Mesothelial cell of epicardium (in vitro differentiated cells): ENCODE data around the gene WTIP. TPM values are rescaled to one million over a fixed set of nuclear protein-coding genes. Genes with fewer than 3 reads are reported as not detected.
"Not testable (repeated sequence)": the region's sequence is repeated elsewhere in the genome, so short reads cannot be mapped to it uniquely, and the experiment has no call there.

Source experiments
- DNase-seq, 2 experiments: peaks; one replicate each; pipeline ENCODE4 v3.0.0; 2021; ENCODE audit warnings: low spot score in 2 of 2; ENCODE audit not compliant: unreplicated experiment in 2 of 2
- H3K27ac Mint-ChIP-seq: 2 replicates; pipeline ENCODE4 v1.8.0; 2021; ENCODE audit warnings: mixed read lengths
- H3K27me3 Mint-ChIP-seq: 2 replicates; pipeline ENCODE4 v1.8.0; 2021; ENCODE audit warnings: low read depth, mixed read lengths
- H3K36me3 Mint-ChIP-seq: 2 replicates; pipeline ENCODE4 v1.8.0; 2021; ENCODE audit warnings: mixed read lengths
- H3K4me1 Mint-ChIP-seq: 2 replicates; pipeline ENCODE4 v1.8.0; 2021; ENCODE audit warnings: mixed read lengths
- H3K4me3 Mint-ChIP-seq: 2 replicates; pipeline ENCODE4 v1.8.0; 2021; ENCODE audit warnings: mild to moderate bottlenecking, moderate library complexity, mixed read lengths
- H3K9me3 Mint-ChIP-seq: 2 replicates; pipeline ENCODE4 v1.8.0; 2021; ENCODE audit warnings: mixed read lengths
- total RNA-seq: library from RNA; stranded (reverse); gene quantifications from 3 replicates; pipeline ENCODE4 v1.2.1, GENCODE V29; 2021
- TF ChIP-seq, protein P1 (sequence below): fragments of 200-600 bp; sonication (generic); IDR thresholded peaks from one replicate; pipeline ENCODE4 v1.5.0; 2021; ENCODE audit warnings: antibody characterized with exemption; ENCODE audit not compliant: unreplicated experiment

The WTIP gene
- total RNA-seq, 1 donor from 2014 or later, result 42.3 TPM

DNA sequence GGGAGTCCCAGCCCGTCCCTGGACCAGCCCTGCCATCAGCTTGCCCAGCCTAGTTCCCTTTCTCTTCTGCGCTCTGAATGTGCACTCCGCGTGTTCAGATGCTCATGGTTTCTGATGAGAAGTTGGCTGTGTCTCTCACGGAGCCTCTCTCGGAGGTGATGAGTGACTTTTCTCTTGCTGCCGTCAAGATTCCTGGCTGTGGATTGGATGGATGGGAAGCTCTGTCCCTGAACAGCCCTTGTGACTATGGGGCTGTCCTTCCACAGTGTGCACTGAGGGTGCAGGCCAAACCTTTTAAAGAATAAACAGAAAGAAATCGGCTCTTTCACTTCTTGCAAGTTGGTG lies 24.4 kb downstream of the WTIP start:
- Mint-ChIP-seq H3K27ac (no peak overlapping the region), H3K27me3 (peaks cover 3% of the 10 kb centered on the region)

DNA sequence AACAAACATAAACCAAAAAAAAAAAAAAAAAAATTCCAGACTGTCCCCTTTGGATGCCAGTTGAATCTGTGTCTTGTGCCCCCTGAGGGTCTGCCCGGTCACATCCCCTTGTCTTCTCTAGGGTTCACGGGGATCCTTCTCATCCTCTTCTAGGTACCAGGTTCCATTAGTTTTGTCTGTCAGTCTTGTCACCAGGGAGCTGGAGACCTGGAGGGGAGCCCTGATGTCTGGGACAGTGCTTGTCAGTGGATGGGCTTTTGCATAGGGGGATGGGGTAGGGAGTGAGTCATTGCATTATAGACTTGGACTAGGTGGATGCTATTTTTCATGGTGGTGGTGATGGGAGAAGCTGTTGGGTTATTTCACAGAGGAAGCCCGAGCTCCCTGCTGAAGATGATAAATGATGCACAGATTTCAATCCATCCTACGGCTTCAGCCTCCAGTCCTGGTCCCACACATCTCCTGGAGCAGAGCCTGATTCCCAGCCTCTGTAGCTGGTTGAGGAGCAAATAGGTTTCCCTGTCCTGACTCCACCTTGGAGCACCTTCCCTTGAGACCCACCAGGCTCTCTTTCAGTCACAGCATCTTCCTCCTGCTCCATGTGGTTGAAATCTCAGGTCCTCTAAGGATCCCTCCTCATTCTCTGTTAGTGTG lies 26.0 kb downstream of the WTIP start:
- Mint-ChIP-seq H3K4me3 (no peak overlapping the region), H3K36me3 (peaks cover 1% of the 10 kb centered on the region), H3K4me1 (peaks cover 3% of the 10 kb centered on the region), H3K9me3 (peaks cover 9% of the 10 kb centered on the region), H3K27me3 (peaks cover 3% of the 10 kb centered on the region), H3K27ac (no peak overlapping the region)
- DNase-seq, result no peak
- TF ChIP-seq, protein P1, sequence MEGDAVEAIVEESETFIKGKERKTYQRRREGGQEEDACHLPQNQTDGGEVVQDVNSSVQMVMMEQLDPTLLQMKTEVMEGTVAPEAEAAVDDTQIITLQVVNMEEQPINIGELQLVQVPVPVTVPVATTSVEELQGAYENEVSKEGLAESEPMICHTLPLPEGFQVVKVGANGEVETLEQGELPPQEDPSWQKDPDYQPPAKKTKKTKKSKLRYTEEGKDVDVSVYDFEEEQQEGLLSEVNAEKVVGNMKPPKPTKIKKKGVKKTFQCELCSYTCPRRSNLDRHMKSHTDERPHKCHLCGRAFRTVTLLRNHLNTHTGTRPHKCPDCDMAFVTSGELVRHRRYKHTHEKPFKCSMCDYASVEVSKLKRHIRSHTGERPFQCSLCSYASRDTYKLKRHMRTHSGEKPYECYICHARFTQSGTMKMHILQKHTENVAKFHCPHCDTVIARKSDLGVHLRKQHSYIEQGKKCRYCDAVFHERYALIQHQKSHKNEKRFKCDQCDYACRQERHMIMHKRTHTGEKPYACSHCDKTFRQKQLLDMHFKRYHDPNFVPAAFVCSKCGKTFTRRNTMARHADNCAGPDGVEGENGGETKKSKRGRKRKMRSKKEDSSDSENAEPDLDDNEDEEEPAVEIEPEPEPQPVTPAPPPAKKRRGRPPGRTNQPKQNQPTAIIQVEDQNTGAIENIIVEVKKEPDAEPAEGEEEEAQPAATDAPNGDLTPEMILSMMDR, result no peak

More for the DNA sequence above, 24.4 kb downstream of the WTIP start:
- TF ChIP-seq, protein P1, result no peak
- no peak overlapping the region for H3K4me3 Mint-ChIP-seq
- no peak for DNase-seq
- peaks cover 5% of the 10 kb centered on the region for H3K9me3 Mint-ChIP-seq
- peaks cover 1% of the 10 kb centered on the region for H3K36me3 Mint-ChIP-seq
- peaks cover 3% of the 10 kb centered on the region for H3K4me1 Mint-ChIP-seq

DNA sequence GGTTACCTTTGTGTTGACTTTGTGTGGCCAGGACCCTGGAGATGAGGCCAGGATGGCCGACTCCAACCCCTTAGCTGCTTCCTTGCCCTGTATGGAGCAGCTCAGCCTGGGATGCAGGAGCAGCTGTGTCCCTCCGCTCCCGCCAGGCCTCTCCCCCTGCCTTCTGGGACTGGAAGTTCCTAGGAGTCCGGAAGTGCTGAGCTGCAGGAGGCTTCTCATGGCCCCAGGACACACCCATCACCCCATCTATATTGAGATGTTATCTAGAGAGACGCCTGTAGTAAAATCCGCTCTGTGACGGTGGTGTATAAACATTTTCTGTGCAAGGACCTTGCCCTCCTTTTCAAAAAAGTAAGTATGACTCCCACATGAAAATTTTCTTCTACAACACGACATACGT lies 27.0 kb downstream of the WTIP start:
- H3K27ac Mint-ChIP-seq, result no peak overlapping the region
- H3K9me3 Mint-ChIP-seq, result peaks cover 9% of the 10 kb centered on the region
- DNase-seq, result no peak
- no peak overlapping the region for H3K4me3 Mint-ChIP-seq
- H3K36me3 Mint-ChIP-seq, result no peaks in the 10 kb centered on the region
- H3K4me1 Mint-ChIP-seq, result peaks cover 3% of the 10 kb centered on the region
- H3K27me3 Mint-ChIP-seq, result peaks cover 3% of the 10 kb centered on the region
- TF ChIP-seq, protein P1, result no peak

DNA sequence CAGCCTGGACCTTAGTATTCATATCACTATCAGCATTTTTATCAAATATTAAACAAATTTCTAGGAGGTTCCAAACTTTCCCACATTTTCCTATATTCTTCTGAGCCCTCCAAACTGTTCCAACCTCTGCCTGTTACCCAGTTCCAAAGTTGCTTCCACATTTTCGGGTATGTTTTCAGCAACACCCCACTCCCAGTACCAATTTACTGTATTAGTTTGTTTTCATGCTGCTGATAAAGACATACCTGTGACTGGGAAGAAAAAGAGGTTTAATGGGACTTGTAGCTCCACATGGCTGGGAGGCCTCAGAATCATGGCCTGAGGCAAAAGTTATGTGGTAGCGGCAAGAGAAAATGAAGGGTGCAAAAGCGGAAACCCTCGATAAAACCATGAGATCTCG lies 29.3 kb downstream of the WTIP start:
- not testable (repeated sequence) for H3K9me3 Mint-ChIP-seq, H3K4me1 Mint-ChIP-seq, H3K27ac Mint-ChIP-seq, H3K27me3 Mint-ChIP-seq, DNase-seq, H3K4me3 Mint-ChIP-seq, H3K36me3 Mint-ChIP-seq

DNA sequence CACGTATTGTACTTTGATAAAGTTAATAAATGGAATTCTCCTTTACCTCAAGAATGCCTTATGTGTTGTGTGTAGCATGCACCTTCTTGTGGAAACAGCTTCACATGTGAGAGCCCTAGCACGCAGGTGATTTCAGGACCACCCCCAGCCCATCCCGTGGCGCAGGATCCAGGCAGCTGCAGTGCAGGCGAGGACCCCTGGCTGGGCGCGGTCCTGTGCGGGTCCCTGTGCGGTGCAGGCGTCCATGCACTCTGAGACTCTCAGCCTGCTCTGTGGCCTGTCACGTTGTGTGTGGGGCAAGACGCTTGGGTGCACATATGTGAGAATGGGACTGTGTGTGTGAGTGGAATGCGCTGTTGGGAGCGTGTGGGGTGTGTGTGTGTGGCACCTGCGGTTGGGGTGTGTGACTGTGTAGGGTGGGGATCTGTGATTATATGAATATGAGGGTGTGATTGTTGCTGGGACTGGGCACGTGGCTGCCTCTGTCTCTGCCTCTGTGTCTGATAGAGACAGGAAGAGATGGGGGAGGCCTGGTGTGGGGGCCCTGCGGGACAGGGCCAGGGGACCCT lies 30.8 kb downstream of the WTIP start:
- TF ChIP-seq, protein P1, result no peak
- no peaks in the 10 kb centered on the region for H3K4me1 Mint-ChIP-seq
- no peak overlapping the region for H3K4me3 Mint-ChIP-seq
- DNase-seq, result no peak
- H3K27me3 Mint-ChIP-seq, result peaks cover 3% of the 10 kb centered on the region
- H3K36me3 Mint-ChIP-seq, result no peaks in the 10 kb centered on the region
- peaks cover 9% of the 10 kb centered on the region for H3K9me3 Mint-ChIP-seq
- H3K27ac Mint-ChIP-seq, result no peak overlapping the region

DNA sequence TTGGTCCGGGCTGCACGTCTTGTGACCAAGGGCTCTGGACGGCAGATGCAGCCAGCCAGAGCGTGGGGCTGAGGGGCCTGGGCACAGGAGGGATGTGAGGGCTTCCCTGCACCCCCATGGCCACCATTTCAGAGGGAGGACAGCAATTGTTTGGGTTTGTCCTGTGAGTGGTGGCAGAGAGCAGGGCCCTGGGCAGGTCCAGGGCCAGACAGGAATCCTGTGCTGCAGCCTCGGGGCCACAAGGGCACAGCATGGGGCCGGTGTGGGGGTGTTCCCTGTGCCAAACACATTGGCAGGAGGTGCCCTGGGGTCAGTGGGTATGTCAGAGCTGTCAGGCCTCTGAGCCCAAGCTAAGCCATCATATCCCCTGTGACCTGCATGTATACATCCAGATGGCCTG lies 32.2 kb downstream of the WTIP start:
- peaks cover 9% of the 10 kb centered on the region for H3K9me3 Mint-ChIP-seq
- H3K4me3 Mint-ChIP-seq, result no peak overlapping the region
- DNase-seq, result no peak
- no peaks in the 10 kb centered on the region for H3K4me1 Mint-ChIP-seq
- H3K36me3 Mint-ChIP-seq, result no peaks in the 10 kb centered on the region
- TF ChIP-seq, protein P1, result no peak
- peaks cover 6% of the 10 kb centered on the region for H3K27me3 Mint-ChIP-seq
- H3K27ac Mint-ChIP-seq, result no peak overlapping the region
